ENCODE data around the gene TMEM131L.

TMEM131L gene

GRCh38 chr4:153669838-153670237, 203.7 kb downstream of the TMEM131L start:
- DNase-seq, result no peak

DNA sequence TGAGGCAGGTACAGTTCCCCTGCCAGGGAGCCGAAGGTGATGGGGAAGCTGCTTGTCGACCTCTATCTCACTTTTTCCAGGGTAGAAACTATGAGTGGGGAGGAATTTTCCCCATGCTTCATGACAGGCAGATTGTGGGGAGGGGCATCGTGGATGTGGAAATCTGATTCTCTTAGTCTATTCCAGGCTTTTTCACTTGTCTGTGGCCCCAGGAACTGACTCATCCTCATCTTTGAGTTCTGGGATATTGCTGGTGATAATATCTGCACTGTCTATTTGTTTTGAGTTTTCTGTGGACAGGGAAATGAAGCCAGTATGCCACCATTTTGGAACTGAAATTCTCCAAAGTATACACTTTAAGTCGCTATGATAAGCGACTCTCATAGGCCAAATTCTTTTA, 210.3 kb downstream of the TMEM131L start:
- no peak for DNase-seq

DNA sequence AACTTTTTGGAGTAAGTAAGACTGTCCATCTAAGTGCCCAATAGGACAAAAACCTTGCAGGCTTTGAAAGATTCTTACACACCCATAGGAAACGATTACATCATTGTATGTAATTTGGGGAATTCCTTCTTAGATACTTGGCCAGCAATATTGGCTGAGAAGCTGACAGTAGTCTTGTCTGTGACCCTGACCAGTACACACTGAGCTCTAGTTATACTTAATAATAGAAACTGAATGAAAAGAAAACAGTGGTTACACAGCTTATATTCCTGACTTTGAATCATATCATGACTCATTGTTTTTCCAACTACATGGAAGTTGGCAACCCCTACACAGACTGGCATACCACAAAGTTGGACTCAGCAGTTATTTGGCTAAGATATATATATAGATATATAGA, 210.8 kb downstream of the TMEM131L start:
- DNase-seq, result no peak

- no peak for DNase-seq
Observed at GRCh38 chr4:153679486-153679885, 213.3 kb downstream of the TMEM131L start.

- no peak for DNase-seq
Observed at GRCh38 chr4:153683763-153684181, 217.6 kb downstream of the TMEM131L start.

GRCh38 chr4:153684182-153684970, 218.2 kb downstream of the TMEM131L start, which contains the start of gene TLR2:
Gene TLR2, plus strand, starts transcription at chr4:153684280. Its CDS starts 18,628 bp downstream, at chr4:153702908.
- DNase-seq, result peak; percentile 32

GRCh38 chr4:153684971-153685371, 218.8 kb downstream of the TMEM131L start:
- no peak for DNase-seq
